Stimulated activated naive B cell treated with anti-CD40 and anti-IgM and Interleukin-4, amounts not matched to agents 10 μg/mL and 1 μg/mL and 100 μg/mL, for 72 hours (primary cell): ENCODE data around the gene ARL16.

Experiments used
- ATAC-seq, 2 donors: fragments of 150-1000 bp; cut with Tn5 transposase; replicated peaks; 2 replicates each; pipeline ENCODE4 v1.10.0; 2021; ENCODE audit warnings: moderate library complexity in 1 of 2
- DNase-seq: peaks from one replicate; pipeline ENCODE4 v3.0.0; 2021
- H3K27ac Mint-ChIP-seq: one replicate; pipeline ENCODE4 v1.8.0; 2022; ENCODE audit warnings: mild to moderate bottlenecking, mixed read lengths
- H3K27me3 Mint-ChIP-seq, 2 donors: one replicate each; pipeline ENCODE4 v1.8.0; 2022; ENCODE audit warnings: mixed read lengths in 2 of 2
- H3K36me3 Mint-ChIP-seq, 2 donors: one replicate each; pipeline ENCODE4 v1.8.0; 2022; ENCODE audit warnings: mixed read lengths in 2 of 2, mild to moderate bottlenecking in 1 of 2
- H3K4me1 Mint-ChIP-seq, 2 donors: one replicate each; pipeline ENCODE4 v1.8.0; 2022; ENCODE audit warnings: mixed read lengths in 2 of 2, mild to moderate bottlenecking in 1 of 2
- H3K4me3 Mint-ChIP-seq, 2 donors: one replicate each; pipeline ENCODE4 v1.8.0; 2022; ENCODE audit warnings: mild to moderate bottlenecking in 2 of 2, mixed read lengths in 2 of 2, moderate library complexity in 1 of 2
- H3K9me3 Mint-ChIP-seq, 2 donors: one replicate each; pipeline ENCODE4 v1.8.0; 2022; ENCODE audit warnings: mixed read lengths in 2 of 2, mild to moderate bottlenecking in 1 of 2

Gene ARL16

GRCh38 chr17:81715872-81716673, 32.5 kb upstream of the ARL16 start:
- no peak overlapping the region for H3K27ac Mint-ChIP-seq
- H3K4me1 Mint-ChIP-seq: peaks cover 5 to 29% of the 10 kb centered on the region in 2 donors
- no peak overlapping the region for H3K4me3 Mint-ChIP-seq
- peaks cover 3 to 14% of the 10 kb centered on the region in 2 donors for H3K36me3 Mint-ChIP-seq
- no peaks in the 10 kb centered on the region for H3K9me3 Mint-ChIP-seq
- DNase-seq (no peak), ATAC-seq (no peak)
- H3K27me3 Mint-ChIP-seq: no peaks in the 10 kb centered on the region

- DNase-seq (no peak), ATAC-seq (no peak)
- no peaks in the 10 kb centered on the region for H3K27me3 Mint-ChIP-seq
- H3K4me3 Mint-ChIP-seq: no peak overlapping the region
- no peak overlapping the region for H3K27ac Mint-ChIP-seq
- H3K36me3 Mint-ChIP-seq: peaks cover 3 to 18% of the 10 kb centered on the region in 2 donors
- no peaks in the 10 kb centered on the region for H3K9me3 Mint-ChIP-seq
- peaks cover 12 to 37% of the 10 kb centered on the region in 2 donors for H3K4me1 Mint-ChIP-seq
Measured at GRCh38 chr17:81715107-81715871, 31.7 kb upstream of the ARL16 start.

GRCh38 chr17:81714412-81715106, 31.0 kb upstream of the ARL16 start:
- Mint-ChIP-seq H3K36me3 (peaks cover 6 to 15% of the 10 kb centered on the region in 2 donors), H3K27me3 (no peaks in the 10 kb centered on the region), H3K4me3 (no peak overlapping the region), H3K9me3 (no peaks in the 10 kb centered on the region), H3K27ac (no peak overlapping the region), H3K4me1 (peaks cover 15 to 40% of the 10 kb centered on the region in 2 donors)
- DNase-seq (no peak), ATAC-seq (no peak)

- H3K4me3 Mint-ChIP-seq: peak overlapping the region in 1 of 2 donors; percentile 41
- H3K36me3 Mint-ChIP-seq: peaks cover 8 to 15% of the 10 kb centered on the region in 2 donors
- no peaks in the 10 kb centered on the region for H3K27me3 Mint-ChIP-seq
- H3K9me3 Mint-ChIP-seq: no peaks in the 10 kb centered on the region
- no peak overlapping the region for H3K27ac Mint-ChIP-seq
- ATAC-seq (no peak), DNase-seq (no peak)
- H3K4me1 Mint-ChIP-seq: peaks cover 15 to 40% of the 10 kb centered on the region in 2 donors
Measured at GRCh38 chr17:81713556-81714411, 30.2 kb upstream of the ARL16 start.

- Mint-ChIP-seq H3K27me3 (no peaks in the 10 kb centered on the region), H3K9me3 (no peaks in the 10 kb centered on the region), H3K36me3 (peaks cover 8 to 16% of the 10 kb centered on the region in 2 donors), H3K4me3 (peak overlapping the region; percentile 82 to 87), H3K27ac (peak overlapping the region; percentile 89), H3K4me1 (peaks cover 15 to 40% of the 10 kb centered on the region in 2 donors)
- DNase-seq (no peak), ATAC-seq (no peak)
Measured at GRCh38 chr17:81713004-81713555, 29.5 kb upstream of the ARL16 start.

GRCh38 chr17:81712468-81713003, 28.9 kb upstream of the ARL16 start:
- Mint-ChIP-seq H3K4me3 (peak overlapping the region; percentile 82 to 87), H3K4me1 (peaks cover 15 to 40% of the 10 kb centered on the region in 2 donors), H3K27me3 (no peaks in the 10 kb centered on the region), H3K36me3 (peaks cover 8 to 15% of the 10 kb centered on the region in 2 donors), H3K27ac (peak overlapping the region; percentile 89), H3K9me3 (no peaks in the 10 kb centered on the region)
- DNase-seq (no peak), ATAC-seq (peak; percentile 26 to 42)

GRCh38 chr17:81711814-81712467, 28.3 kb upstream of the ARL16 start, which contains the start of gene SLC25A10:
Gene SLC25A10 (plus strand): TSS chr17:81712284. CDS start chr17:81712427, 143 bp downstream.
- H3K36me3 Mint-ChIP-seq: peaks cover 8 to 20% of the 10 kb centered on the region in 2 donors
- H3K9me3 Mint-ChIP-seq: no peaks in the 10 kb centered on the region
- ATAC-seq (peak; percentile 83 to 87), DNase-seq (peak; percentile 74)
- peak within 1 kb of the TSS; percentile 82 to 87 for H3K4me3 Mint-ChIP-seq
- H3K27ac Mint-ChIP-seq: peak within 1 kb of the TSS; percentile 92
- no peaks in the 10 kb centered on the region for H3K27me3 Mint-ChIP-seq
- H3K4me1 Mint-ChIP-seq: peaks cover 15 to 40% of the 10 kb centered on the region in 2 donors

GRCh38 chr17:81710514-81711308, 27.1 kb upstream of the ARL16 start:
- H3K27ac Mint-ChIP-seq: peak overlapping the region; percentile 92
- H3K4me1 Mint-ChIP-seq: peaks cover 18 to 49% of the 10 kb centered on the region in 2 donors
- no peaks in the 10 kb centered on the region for H3K27me3 Mint-ChIP-seq
- ATAC-seq: no peak
- no peak for DNase-seq
- peaks cover 14 to 32% of the 10 kb centered on the region in 2 donors for H3K36me3 Mint-ChIP-seq
- peak overlapping the region; percentile 80 to 87 for H3K4me3 Mint-ChIP-seq
- H3K9me3 Mint-ChIP-seq: no peaks in the 10 kb centered on the region

- H3K4me3 Mint-ChIP-seq: no peak overlapping the region
- H3K9me3 Mint-ChIP-seq: no peaks in the 10 kb centered on the region
- peaks cover 21 to 43% of the 10 kb centered on the region in 2 donors for H3K36me3 Mint-ChIP-seq
- no peak for ATAC-seq
- no peaks in the 10 kb centered on the region for H3K27me3 Mint-ChIP-seq
- H3K4me1 Mint-ChIP-seq: peaks cover 25 to 53% of the 10 kb centered on the region in 2 donors
- H3K27ac Mint-ChIP-seq: peak overlapping the region; percentile 69
- no peak for DNase-seq
Measured at GRCh38 chr17:81708739-81709185, 25.2 kb upstream of the ARL16 start.

- Mint-ChIP-seq H3K4me1 (peaks cover 25 to 46% of the 10 kb centered on the region in 2 donors), H3K9me3 (no peaks in the 10 kb centered on the region), H3K36me3 (peaks cover 21 to 43% of the 10 kb centered on the region in 2 donors), H3K4me3 (no peak overlapping the region), H3K27ac (no peak overlapping the region), H3K27me3 (no peaks in the 10 kb centered on the region)
- no peak for DNase-seq
- no peak for ATAC-seq
Measured at GRCh38 chr17:81707725-81708646, 24.4 kb upstream of the ARL16 start.
